Activated T-cell treated with anti-CD3 and anti-CD28 coated beads for 24 hours (primary cell): ENCODE data around the gene HUWE1.

Experiments used
- DNase-seq: peaks from one replicate; pipeline ENCODE4 v3.0.0-alpha.2; 2020; ENCODE audit warnings: low read depth

The HUWE1 gene

DNA sequence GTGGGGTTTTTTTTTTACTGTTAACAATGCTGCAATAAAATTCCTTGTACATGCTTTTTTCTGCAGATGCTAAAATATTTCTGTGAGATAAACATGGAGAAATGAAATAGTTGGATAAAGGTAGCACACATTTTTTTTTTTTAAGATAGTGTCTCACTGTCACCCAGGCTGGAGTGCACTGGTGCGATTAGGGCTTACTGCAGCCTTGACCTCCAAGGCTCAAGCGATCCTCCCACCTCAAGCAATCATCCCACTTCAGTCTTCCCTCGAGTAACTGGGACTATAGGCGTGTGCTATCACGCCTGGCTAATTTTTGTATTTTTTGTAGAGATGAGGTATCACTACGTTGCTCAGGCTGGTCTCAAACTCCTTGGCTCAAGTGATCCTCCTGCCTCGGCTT, 1.8 kb upstream of the HUWE1 start:
- DNase-seq = no peak

DNA sequence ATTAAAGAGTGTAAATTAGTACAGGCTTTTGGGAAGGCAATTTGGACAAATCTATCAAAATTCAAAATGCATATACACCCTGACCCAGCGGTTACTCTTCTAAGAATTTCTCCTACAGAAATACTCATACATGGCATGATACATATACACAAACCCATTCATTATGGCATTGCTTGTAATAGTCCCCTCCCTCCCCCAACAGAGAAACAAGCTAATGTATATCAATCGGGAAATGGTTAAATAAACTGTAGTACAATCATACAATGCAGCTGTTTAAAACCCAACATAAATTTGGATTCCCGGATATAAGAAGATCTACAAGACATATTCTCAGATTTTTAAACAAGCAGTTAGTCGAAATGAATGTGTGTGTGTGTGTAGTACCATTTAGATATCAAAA, 808 bp downstream of the HUWE1 start:
- no peak for DNase-seq

DNA sequence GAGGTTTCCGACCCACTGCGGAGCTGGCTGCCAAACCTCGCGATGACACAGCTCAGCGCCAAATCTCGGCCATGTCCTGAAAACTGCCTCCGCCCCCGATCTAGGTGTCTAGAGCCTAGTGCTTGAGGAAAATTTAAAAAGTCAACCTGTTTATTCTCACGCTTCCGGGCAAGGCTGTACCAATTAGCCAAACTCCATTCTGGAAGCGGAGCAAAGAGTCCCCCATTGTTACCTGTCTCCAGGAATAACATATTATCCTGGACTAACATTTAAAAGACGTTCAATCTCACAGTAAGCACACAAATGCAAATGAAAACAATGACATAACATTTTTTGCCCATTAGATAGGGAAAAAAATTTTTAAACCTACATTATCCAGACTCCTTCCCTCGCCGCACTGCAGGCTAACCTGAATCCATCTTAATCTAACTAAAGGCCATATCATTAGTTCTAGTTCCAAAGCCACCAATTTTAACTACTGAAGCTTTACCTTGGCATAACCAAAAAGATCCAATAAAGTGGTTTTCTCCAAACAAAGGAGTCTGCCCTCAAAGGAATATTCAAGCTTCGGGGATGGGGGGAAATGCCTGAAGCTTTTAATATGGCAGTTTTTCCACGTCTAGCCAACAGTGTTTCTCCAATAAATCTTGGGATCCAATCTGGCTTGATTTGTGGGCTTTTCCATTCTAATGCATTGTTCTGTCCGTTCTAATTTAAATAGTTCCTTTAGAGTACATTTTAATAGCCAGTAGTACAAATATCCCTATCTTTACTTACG, 1.9 kb downstream of the HUWE1 start:
- no peak for DNase-seq

DNA sequence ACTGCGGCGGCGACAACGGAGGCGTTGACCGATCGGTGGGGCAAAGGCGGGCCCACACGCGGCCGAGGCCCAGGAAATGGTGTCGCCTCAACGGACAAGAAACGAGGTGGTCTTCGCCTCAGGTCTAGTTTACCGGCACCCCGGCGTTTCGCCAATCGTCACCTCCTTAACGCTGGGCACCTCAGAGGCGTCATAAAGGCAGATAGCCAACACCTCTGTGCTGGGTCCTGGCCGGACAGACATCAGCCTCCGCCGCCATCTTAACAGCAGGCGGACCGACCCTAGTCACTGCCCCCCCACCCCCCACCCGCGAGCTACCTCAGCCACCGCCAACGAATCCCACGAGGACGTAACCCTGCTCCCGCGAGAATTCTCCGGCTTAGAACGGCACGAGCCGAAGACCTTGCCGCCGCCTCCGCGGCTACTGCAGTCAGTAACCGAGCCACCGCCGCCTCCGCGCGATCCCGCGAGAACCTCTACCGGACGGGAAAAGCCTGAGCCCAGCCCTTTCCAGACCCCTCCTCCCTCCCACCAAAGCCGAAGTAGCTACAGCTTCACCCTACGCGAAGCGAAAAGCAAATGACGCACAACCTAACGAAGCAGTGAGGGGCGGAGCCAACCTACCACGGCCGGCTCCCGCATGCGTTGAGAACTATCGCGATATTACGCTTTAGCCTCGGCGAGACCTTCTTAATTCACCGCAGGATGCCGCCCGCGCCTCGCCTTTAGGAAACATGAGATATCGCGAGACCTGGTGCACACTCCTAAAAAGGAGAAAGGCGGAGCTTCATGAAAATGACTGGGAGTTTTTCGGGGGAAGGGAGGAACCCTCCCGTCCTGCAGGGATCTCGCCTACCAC, 2.7 kb downstream of the HUWE1 start:
- peak; percentile 84 for DNase-seq

DNA sequence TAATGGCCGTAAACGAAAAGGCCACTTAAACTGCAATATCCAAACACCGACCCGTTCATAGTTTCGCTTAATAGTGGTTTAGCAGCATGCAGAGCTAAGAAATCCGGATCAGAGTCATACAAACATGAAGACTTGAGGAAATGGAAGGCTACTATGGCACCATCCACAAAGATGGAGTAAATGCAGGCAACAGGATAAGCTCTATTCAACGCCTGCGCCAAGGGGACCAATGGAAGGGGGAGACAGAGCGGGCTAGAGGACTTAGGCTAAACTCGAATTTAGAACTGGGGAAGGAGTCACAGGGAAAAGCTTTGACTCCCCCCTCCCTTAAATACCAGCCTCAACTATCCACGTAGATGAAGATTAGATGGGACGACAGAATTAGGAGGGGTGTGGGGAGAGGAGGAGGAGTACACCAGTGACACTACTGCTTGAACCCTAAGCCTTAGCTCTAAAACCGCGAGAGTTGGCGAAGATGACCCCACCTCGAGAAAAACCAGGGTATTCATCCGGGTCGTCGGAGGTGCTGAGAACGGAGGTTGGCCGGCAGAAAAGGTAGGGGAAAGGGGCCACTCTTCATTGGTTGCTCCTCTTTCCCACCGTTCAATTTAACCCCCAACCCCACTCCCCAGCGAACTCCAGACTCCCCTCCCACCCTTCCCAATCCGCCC, 3.5 kb downstream of the HUWE1 start:
- DNase-seq = peak; percentile 15

DNA sequence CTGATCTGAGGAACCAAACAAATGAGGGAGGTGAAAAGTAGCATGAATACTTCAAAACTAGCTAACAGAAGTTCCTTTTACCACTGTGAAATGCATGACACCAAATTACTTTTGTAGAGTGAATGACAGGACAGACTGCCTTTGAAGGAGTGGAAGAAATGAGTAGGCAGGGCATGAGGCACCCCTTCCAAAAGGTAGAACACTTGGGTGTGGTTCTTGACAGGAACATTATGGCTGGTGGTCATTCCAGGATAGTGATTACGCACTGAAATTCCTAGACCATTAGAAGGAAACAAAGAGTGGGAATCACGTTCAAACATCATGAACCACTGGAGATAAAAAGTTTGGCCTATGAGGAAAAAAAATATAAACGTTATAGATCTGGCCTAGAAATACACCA, 4.9 kb downstream of the HUWE1 start:
- no peak for DNase-seq

DNA sequence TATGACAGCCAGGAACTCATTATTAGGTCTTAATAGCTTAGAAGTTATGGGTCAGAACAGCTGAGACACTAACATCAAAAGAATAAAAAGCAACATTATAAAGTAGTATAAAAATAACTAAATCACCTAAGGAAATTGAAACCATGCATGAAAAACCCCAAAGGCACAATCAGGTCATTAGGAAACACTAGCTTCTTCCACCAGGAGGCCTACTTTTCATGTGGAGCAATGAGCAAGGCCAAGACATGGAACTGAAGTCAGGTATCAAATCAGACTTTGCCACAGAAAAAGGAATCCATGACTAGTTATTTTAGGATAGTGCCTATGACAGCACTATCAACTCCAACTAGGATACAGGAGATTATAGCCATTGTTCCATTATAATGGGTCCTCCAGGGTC, 7.9 kb downstream of the HUWE1 start:
- no peak for DNase-seq

DNA sequence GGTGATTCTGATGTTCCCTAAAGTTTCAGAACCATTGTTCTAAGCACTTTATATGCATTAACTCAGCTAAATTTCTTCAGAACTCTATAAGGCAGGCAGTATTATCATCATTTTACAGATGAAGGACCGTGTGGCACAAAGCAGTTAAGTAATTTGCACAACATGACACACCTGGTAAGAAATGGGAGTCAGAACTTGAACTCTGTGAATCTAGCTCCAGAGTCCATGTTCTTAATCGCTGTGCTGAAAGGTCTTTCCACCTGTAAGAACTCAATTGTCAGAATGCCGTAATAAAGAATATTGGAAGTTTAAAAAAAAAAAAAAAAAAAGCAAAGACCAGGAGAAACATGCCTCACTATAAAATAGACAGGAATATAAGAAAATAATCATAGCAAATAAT, 9.2 kb downstream of the HUWE1 start:
- no peak for DNase-seq

DNA sequence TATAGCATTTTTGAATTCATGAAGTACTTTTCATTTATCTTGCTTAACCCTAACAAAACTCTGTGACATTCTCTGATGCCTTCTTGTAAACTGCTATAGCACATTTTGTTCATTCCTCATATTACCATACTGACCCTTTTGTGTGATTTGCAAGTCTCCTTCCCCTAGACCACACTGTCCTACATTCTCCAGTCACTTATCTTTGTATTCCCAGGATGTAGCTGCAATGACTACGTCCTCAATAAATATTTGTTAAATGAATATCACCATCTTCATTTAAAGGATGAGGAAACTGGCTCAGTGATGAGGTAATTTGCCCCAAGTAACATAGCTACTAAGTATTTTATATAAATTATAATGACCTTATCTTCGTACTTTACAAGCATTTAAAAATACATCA, 11.9 kb downstream of the HUWE1 start:
- no peak for DNase-seq

DNA sequence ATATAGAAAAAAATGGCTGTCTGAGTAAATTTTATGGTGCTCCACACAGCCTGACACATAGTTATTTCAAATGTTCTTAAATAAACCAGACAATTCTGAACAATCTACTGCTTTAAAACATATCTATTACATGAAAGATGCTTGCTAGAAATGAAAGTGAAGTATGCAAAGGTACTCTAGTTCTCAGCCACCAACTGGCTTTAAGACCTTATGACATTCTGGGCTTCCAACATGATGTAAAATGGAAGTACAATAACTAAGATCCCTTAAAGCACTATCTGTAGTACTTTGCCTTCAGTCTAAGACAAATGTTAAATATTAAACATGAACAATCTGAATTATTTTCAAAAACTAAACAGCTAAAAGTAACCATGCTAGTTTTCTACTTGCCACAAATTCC, 17.3 kb downstream of the HUWE1 start:
- DNase-seq = no peak

DNA sequence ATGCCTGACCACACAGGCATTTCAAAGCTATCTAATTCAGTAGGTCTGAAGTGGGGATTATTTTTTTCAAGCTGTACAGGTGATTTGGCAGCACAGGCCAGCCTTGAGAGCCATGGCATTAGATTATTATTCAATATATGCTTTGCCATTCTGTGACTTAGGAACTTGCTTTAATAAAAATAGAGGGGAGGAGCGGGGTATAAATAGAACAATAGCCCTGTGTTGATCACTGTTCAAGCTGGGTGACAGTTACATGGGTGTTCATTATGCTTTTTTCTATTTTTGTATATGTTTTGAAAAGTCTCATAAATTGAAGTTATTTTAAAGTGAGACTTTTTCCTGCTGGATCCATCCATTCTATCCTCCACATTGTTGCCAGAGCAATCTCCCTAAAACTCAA, 20.3 kb downstream of the HUWE1 start:
- DNase-seq = no peak

DNA sequence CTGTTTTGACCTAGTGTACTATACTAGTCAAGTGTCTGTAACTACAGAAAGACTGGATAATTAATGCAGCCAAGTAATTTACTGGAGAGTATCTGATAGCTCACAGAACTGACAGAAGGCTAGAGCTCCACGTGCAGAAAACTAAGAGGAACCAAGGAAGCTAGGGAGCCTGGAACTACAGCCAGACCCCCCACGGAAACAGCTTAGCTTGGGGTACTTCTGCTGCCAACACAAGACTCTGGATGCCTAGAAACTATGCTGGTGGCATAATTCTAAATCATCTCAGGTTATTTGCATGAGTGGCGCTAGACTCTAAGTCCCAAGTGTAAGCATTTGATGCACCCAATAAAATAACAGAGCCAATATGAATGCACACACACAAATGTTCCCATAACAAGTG, 26.5 kb downstream of the HUWE1 start:
- no peak for DNase-seq

DNA sequence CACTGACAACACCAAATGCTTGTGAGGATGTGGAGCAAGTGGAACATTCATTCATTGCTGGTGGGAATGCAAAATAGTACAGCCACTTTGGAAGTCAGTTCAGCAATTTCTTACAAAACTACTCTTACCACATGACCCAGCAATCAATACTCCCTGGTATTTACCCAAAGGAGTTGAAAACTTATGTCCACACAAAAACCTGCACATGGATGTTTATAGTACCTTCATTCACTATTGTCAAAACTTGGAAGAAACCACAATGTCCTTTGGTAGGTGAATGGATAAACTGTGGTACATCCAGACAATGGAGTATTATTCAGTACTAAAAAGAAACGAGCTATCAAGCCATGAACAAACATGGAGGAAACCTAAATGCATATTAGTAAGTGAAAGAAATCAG, 27.5 kb downstream of the HUWE1 start:
- no peak for DNase-seq

DNA sequence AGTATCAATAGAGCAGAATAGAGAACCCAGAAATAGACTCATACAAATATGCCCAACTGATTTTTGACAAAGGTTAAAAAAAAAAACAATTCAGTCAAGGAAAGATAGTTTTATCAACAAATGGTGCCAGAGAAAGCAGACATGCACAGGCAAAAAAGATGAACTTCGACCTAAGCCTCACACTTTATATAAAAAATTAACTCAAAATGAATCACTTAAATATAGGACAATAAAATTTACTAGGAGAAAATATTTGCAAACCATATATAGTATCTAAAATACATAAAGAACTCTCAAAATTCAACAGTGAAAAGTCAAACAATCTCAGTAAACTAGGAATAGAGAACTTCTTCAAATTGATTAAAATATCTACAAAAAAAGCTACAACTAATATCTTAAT, 29.7 kb downstream of the HUWE1 start:
- no peak for DNase-seq

DNA sequence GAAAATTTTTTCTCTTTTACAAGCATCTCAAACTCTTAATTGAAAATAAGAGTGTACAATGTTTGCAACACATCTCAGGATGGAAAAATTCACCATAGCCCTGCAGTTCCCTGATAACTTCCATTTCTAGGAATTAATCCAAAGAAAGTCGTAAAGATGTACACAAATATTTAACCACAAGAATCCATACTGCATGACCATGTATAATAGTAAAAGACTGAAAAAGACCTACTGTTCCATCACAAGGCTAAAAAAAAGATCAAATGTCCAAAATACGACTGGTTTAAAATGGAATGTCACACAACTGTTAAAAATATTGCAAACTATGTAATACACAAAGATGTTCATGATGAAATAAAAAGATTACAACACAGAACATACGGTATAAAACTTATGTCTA, 32.1 kb downstream of the HUWE1 start:
- no peak for DNase-seq

DNA sequence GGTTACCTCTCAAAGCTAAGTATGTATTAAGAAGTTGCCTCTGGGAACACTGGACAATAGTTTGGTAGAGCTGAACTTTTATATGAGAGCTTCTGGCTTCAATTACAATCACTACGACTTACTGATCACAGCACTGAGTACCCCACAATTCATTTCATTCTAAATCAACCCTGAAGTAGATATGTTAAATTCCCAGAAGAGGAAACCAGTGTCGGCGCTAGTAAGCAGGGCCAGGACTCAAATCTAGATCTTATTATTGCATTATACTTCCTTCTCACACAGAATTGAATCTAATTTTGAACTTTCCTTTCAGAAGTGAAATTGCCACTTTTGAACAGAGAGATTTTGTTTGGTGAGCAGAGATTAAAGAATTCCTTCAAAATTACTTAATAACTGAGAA, 41.8 kb downstream of the HUWE1 start:
- no peak for DNase-seq

DNA sequence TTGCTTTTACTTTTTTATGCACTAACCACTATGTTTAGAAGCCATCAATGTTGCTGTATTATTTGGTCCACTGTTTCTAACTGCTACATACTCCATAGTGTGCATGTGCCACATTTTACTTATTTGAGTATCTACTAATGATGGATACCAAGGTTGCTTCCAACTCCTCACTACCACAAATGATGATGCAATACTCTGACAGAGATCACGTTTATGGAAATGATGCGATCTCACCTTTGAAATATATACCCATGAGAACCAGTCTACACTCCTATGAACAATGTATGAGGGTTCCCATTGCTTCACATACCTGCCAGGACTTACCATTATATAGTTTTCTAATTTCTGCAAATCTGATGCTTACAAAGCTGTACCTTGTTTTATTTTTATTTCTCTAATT, 44.2 kb downstream of the HUWE1 start:
- DNase-seq = no peak

DNA sequence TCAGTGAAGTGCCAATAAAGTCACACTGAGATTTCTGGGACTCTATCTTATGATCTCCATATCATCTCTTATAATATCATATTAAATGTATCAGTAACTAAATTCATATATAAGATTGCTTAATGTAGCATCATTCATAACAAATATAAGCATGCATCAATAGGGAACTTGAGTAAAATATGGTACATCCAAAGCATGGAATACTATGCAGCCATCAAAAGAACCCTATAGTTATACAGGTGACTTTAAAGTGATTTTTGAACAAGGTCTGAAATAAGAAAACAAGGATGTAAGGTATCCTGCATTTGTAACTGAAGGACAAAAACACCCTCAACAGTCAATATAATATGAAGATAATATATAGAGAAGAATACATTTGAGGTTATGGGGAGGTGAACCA, 47.3 kb downstream of the HUWE1 start:
- no peak for DNase-seq

DNA sequence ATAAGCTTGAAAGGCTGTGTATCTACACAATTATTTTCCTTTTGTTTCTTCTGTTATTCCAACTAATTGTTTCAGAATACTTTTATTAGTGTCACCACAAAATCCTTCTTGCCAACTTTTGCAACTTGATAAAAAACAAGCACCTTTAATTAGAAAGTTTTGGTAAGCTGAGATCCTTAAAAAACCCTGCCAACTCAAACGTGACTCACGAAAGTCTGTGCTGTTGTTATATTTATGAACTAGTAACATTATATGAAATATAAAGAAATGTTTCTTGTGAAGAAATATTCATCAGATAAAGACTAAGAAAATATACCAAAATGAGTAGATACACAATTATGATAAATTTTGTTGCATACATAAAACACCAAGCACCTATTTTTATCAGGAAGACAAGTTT, 49.0 kb downstream of the HUWE1 start:
- DNase-seq = no peak

DNA sequence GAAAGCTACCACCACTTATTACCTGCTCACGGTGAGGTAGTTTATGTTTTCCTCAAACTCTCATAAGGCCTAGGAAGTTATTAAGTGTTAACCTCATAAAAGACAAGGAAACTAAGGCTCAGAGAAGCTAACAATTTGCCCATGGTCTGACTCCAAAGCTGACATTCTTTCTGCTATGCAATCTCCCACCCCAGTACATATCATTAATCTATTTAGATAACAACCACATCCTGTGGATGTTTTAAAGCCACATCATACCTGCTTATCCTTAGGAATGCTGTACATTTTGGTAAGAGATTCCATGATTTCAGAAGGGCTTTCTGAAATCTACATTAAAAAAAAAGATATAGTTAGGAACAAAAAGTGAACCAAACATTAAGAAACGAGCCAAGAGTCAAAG, 55.4 kb downstream of the HUWE1 start:
- DNase-seq = no peak

DNA sequence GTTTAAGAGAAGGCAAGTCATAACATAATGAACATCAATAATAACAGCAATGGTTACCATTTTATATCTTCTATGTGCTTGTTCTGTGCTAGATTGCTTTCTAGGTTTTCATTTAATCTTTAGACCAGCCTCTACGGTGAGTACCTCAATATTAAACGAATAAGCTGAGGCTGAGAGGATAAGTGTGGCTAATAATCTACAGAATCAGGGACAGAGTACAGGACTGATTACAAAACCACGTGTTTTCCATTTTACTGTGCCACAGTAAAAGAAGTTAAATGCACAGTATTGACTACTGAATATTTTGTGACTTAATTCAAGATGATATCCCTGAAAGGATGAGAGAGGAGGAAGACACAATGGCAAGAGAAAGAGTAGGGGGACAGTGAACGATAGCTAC, 56.3 kb downstream of the HUWE1 start:
- DNase-seq = no peak

DNA sequence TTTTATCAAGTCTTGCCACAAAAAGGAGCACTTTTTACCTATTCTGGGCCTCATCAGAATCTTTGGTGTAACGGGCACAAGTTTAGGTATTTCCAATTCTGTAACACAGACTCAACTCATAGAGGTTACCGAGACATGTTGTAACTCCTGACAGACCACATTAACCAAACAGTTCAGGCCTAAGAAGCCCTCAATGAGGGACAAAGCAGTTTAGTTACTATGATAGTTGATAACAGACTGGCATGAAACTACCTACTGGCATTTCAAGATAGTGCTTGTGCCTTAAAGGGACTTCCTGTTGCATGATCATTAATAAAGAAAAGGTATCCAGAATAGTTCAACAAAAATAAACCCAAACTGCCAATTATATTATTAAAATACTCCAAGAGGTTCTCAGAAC, 64.1 kb downstream of the HUWE1 start:
- no peak for DNase-seq

DNA sequence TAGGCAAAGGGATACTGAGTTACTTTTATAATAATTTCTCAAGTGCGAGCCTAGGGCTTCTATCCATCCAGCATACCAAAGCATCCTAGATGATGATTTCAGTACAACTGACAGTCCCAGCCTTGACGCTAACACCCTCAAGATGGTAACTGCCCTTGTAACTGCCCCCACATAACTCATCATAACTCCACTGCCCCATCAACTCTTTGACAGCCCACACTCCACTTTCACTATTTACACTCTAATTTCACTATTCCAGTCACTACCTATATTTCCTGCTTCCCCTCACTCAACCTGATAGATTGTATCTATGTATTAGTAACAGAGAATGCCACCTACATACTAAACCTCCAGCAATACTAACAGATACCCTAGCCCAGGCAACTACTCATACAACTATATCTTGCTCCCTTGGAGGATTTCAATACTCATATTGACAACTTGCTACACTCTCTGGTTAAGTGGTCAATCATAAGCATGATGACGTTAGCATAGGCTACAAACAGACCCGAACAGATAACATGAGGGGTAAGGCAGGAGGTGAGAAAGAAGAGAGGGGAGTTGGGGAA, 65.0 kb downstream of the HUWE1 start:
- DNase-seq = no peak
